Mammary epithelial cell (primary cell): ENCODE results near the gene RIOK2.

Experiments used
- CTCF ChIP-seq, 2 donors: IDR thresholded peaks in 1 of 2; conservative IDR thresholded peaks in 1 of 2; 2 replicates each; pipeline ENCODE4 v1.5.1; 2011 to 2012; ENCODE audit warnings: inconsistent platforms in 2 of 2, low read length in 2 of 2, mild to moderate bottlenecking in 2 of 2, control low read depth in 1 of 2, low read depth in 1 of 2; ENCODE audit not compliant: insufficient read depth in 1 of 2; ENCODE audit errors: extremely low read depth in 1 of 2
- EZH2 ChIP-seq: IDR thresholded peaks from 2 replicates; pipeline ENCODE4 v1.6.1; 2012; ENCODE audit warnings: low read length, inconsistent platforms, borderline replicate concordance

DNA sequence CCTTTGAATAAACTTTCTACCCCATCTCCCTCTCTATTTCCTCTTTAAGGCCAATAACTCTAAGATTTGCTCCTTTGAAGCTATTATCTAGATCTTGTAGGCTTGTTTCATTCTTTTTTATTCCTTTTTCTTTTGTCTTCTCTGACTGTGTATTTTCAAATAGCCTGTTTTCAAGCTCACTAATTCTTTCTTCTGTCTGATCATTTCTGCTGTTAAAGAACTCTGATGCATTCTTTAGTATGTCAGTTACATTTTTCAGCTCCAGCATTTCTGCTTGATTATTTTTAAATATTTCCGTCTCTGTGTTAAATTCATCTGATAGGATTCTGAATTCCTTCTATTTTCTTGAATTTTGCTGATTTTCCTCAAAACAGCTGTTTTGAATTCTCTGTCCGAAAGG, 25.4 kb downstream of the RIOK2 start:
- no peak for TF ChIP-seq CTCF (conservative IDR thresholded peaks at IDR 0.05 in 1 of 2, IDR thresholded peaks at IDR 0.05 in 1 of 2; ENCODE audit: extremely low read depth in 1 of 2, insufficient read depth in 1 of 2, low read depth in 1 of 2, low read length in 2 of 2)
- no peak for TF ChIP-seq EZH2
